ENCODE data around the gene CSMD2.

CSMD2 gene

GRCh38 chr1:33949570-33949969 lies 215.5 kb downstream of the CSMD2 start:
- DNase-seq: no peak
- in situ Hi-C loops (cut with HindIII; ENCODE audit: low pct_ligation_motif_present, low pct_unique_long_range_greater_than_20kb, low sequenced_read_pairs): no loop called here

GRCh38 chr1:33948291-33948690 lies 216.7 kb downstream of the CSMD2 start:
- in situ Hi-C loops (cut with HindIII; ENCODE audit: low pct_ligation_motif_present, low pct_unique_long_range_greater_than_20kb, low sequenced_read_pairs): no loop called here
- no peak for DNase-seq

GRCh38 chr1:33946836-33947235 lies 218.2 kb downstream of the CSMD2 start:
- no peak for DNase-seq
- in situ Hi-C loops (cut with HindIII; ENCODE audit: low pct_ligation_motif_present, low pct_unique_long_range_greater_than_20kb, low sequenced_read_pairs): no loop called here

- no peak for DNase-seq
- in situ Hi-C loops (cut with HindIII; ENCODE audit: low pct_ligation_motif_present, low pct_unique_long_range_greater_than_20kb, low sequenced_read_pairs): no loop called here
Measured at GRCh38 chr1:33944846-33945245, 220.2 kb downstream of the CSMD2 start.

GRCh38 chr1:33943978-33944377 lies 221.1 kb downstream of the CSMD2 start:
- in situ Hi-C loops (cut with HindIII; ENCODE audit: low pct_ligation_motif_present, low pct_unique_long_range_greater_than_20kb, low sequenced_read_pairs): no loop called here
- DNase-seq: peak; percentile 1

- in situ Hi-C loops (cut with HindIII; ENCODE audit: low pct_ligation_motif_present, low pct_unique_long_range_greater_than_20kb, low sequenced_read_pairs): no loop called here
- no peak for DNase-seq
Measured at GRCh38 chr1:33932871-33933270, 232.2 kb downstream of the CSMD2 start.

- DNase-seq: no peak
- in situ Hi-C loops (cut with HindIII; ENCODE audit: low pct_ligation_motif_present, low pct_unique_long_range_greater_than_20kb, low sequenced_read_pairs): no loop called here
Measured at GRCh38 chr1:33931111-33931475, 233.9 kb downstream of the CSMD2 start.

GRCh38 chr1:33930346-33931110 lies 234.5 kb downstream of the CSMD2 start:
- in situ Hi-C loops (cut with HindIII; ENCODE audit: low pct_ligation_motif_present, low pct_unique_long_range_greater_than_20kb, low sequenced_read_pairs): no loop called here
- no peak for DNase-seq

- no peak for DNase-seq
- in situ Hi-C loops (cut with HindIII; ENCODE audit: low pct_ligation_motif_present, low pct_unique_long_range_greater_than_20kb, low sequenced_read_pairs): no loop called here
Measured at GRCh38 chr1:33928251-33928650, 236.8 kb downstream of the CSMD2 start.

GRCh38 chr1:33927721-33928120 lies 237.3 kb downstream of the CSMD2 start:
- DNase-seq: no peak
- in situ Hi-C loops (cut with HindIII; ENCODE audit: low pct_ligation_motif_present, low pct_unique_long_range_greater_than_20kb, low sequenced_read_pairs): no loop called here

- DNase-seq: no peak
Measured at GRCh38 chr1:33925586-33925985, 239.4 kb downstream of the CSMD2 start.

GRCh38 chr1:33921281-33921680 lies 243.7 kb downstream of the CSMD2 start:
- no peak for DNase-seq
- in situ Hi-C loops (cut with HindIII; ENCODE audit: low pct_ligation_motif_present, low pct_unique_long_range_greater_than_20kb, low sequenced_read_pairs): no loop called here

More at GRCh38 chr1:33925586-33925985, 239.4 kb downstream of the CSMD2 start:
- in situ Hi-C loops (cut with HindIII; ENCODE audit: low pct_ligation_motif_present, low pct_unique_long_range_greater_than_20kb, low sequenced_read_pairs): no loop called here

- in situ Hi-C loops (cut with HindIII; ENCODE audit: low pct_ligation_motif_present, low pct_unique_long_range_greater_than_20kb, low sequenced_read_pairs): no loop called here
- DNase-seq: no peak
Measured at GRCh38 chr1:33918368-33918767, 246.7 kb downstream of the CSMD2 start.

GRCh38 chr1:33916786-33917185 lies 248.2 kb downstream of the CSMD2 start:
- DNase-seq: no peak
- in situ Hi-C loops (cut with HindIII; ENCODE audit: low pct_ligation_motif_present, low pct_unique_long_range_greater_than_20kb, low sequenced_read_pairs): no loop called here

GRCh38 chr1:33914531-33914930 lies 250.5 kb downstream of the CSMD2 start:
- in situ Hi-C loops (cut with HindIII; ENCODE audit: low pct_ligation_motif_present, low pct_unique_long_range_greater_than_20kb, low sequenced_read_pairs): no loop called here
- DNase-seq: no peak

- DNase-seq: no peak
- in situ Hi-C loops (cut with HindIII; ENCODE audit: low pct_ligation_motif_present, low pct_unique_long_range_greater_than_20kb, low sequenced_read_pairs): no loop called here
Measured at GRCh38 chr1:33908324-33908956, 256.6 kb downstream of the CSMD2 start.

GRCh38 chr1:33906156-33906555 lies 258.9 kb downstream of the CSMD2 start:
- no peak for DNase-seq
- in situ Hi-C loops (cut with HindIII; ENCODE audit: low pct_ligation_motif_present, low pct_unique_long_range_greater_than_20kb, low sequenced_read_pairs): no loop called here

GRCh38 chr1:33905241-33905640 lies 259.8 kb downstream of the CSMD2 start:
- in situ Hi-C loops (cut with HindIII; ENCODE audit: low pct_ligation_motif_present, low pct_unique_long_range_greater_than_20kb, low sequenced_read_pairs): no loop called here
- no peak for DNase-seq

GRCh38 chr1:33903210-33903589 lies 261.8 kb downstream of the CSMD2 start:
- DNase-seq: no peak
- in situ Hi-C loops (cut with HindIII; ENCODE audit: low pct_ligation_motif_present, low pct_unique_long_range_greater_than_20kb, low sequenced_read_pairs): no loop called here

- in situ Hi-C loops (cut with HindIII; ENCODE audit: low pct_ligation_motif_present, low pct_unique_long_range_greater_than_20kb, low sequenced_read_pairs): no loop called here
- DNase-seq: no peak
Measured at GRCh38 chr1:33902486-33903209, 262.4 kb downstream of the CSMD2 start.
